Measurements from ENCODE around the gene TLL1.

GRCh38 chr4:165931741-165932140 is 58.7 kb downstream of the TLL1 start:
- TF ChIP-seq CTCF (IDR thresholded peaks at IDR 0.05) = no peak
- no peak for TF ChIP-seq POLR2A (IDR thresholded peaks at IDR 0.05)
